Measurements from ENCODE around the gene TAF1.
"Not testable (repeated sequence)": the region's sequence is repeated elsewhere in the genome, so short reads cannot be mapped to it uniquely, and the experiment has no call there.

TAF1 gene

GRCh38 chrX:71365875-71366673 is at the start of gene TAF1:
Gene TAF1 (plus strand): TSS chrX:71366357. CDS start chrX:71366375, 18 bp downstream.
- DNase-seq (ENCODE audit: low read depth in 2 of 2): peak; percentile 72 to 75

DNA sequence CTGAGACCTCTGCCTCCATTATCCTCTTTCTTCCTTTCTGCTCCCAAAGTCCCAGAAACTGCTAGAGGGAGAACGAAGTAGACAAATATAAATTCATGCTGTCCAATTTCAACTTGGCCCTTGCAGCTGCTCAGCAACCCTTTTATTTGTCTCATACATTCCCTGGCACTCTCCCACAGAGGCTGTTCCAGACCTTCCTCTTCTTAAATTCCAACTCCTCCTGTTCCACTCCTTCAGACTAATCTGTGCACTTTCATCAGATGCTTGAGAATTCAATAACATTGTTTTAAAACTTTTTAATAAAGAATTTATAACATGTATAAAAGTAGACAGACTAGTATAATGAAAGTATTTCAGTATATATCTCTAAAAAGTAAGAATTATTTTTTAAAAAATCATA is 49.2 kb upstream of the TAF1 start:
- DNase-seq (ENCODE audit: low read depth in 2 of 2): not testable (repeated sequence)

DNA sequence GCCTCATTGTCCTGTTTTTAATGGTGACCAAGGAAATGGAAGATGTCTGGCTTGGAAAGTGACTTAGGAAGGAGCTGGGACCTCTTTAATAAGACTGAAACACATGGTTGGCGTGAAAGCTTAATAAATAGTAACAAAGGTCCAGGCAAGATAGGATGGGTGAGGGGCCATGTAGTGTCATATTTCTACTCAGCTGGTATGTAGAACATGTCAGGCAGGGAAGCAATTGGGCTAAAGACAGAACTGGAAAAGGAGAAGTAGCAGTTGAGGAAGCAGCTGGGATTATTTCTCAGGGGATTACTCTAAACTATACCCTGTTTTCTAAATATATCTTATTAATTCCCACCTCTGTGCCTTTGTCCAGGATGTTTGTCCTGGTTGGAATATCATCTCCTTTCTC is 46.0 kb upstream of the TAF1 start:
- DNase-seq (ENCODE audit: low read depth in 2 of 2): no peak

- DNase-seq (ENCODE audit: low read depth in 2 of 2): no peak
These were observed 44.4 kb upstream of the TAF1 start for GRCh38 chrX:71321731-71322130.

DNA sequence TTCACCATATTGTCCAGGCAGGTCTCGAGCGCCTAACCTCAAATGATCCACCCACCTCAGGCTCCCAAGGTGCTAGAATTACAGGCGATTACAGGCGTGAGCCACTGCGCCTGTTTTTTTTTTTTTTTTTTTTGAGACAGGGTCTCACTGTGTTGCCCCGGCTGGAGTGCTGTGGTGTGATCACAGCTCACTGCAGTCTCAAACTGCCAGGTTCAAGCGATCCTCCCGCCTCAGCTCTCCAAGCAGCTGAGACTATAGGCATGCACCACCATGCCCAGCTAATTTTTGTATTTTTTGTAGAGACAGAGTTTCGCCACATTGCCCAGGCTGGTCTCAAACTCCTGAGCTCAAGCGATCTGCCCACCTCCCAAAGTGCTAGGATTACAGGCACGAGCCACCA is 41.7 kb upstream of the TAF1 start:
- DNase-seq (ENCODE audit: low read depth in 2 of 2): not testable (repeated sequence)

DNA sequence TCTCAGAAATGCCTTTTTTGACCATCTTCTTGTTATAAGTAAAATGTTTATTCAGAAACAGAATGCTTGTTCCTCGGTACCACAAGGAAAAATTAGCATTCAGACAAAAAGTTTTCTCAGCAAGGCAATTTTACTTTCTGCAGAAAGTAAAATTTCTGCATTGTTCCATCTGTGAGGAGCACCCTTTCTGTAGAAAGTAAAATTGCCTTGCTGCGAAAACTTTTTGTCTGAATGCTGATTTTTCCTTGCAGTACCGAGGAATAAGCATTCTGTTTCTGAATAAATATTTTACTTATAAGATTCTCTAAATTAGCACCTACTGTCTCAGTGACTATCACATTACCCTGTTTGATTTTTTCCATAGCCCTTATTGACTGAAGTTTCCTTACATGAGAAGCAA is 39.8 kb upstream of the TAF1 start:
- no peak for DNase-seq (ENCODE audit: low read depth in 2 of 2)

- not testable (repeated sequence) for DNase-seq (ENCODE audit: low read depth in 2 of 2)
These were observed 16.9 kb upstream of the TAF1 start for GRCh38 chrX:71349151-71349665.

DNA sequence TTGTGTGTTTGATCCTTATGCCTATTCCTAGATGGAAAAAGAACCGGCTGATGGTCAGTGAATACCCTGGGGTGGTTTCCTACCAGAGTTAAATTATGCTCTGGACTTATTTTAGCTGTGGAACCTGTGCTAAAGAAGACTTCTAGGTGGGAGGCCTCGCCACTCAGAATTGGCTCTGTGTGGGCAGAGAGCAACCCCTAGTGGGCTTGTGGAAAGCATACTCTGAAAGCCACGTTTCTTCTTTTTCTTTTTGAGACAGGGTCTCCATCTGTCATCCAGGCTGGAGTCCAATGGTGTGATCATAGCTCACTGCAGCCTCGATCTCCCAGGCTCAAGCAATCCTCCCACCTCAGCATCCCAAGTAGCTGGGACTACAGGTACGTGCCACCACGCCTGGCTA is 16.3 kb upstream of the TAF1 start:
- DNase-seq (ENCODE audit: low read depth in 2 of 2): not testable (repeated sequence)

DNA sequence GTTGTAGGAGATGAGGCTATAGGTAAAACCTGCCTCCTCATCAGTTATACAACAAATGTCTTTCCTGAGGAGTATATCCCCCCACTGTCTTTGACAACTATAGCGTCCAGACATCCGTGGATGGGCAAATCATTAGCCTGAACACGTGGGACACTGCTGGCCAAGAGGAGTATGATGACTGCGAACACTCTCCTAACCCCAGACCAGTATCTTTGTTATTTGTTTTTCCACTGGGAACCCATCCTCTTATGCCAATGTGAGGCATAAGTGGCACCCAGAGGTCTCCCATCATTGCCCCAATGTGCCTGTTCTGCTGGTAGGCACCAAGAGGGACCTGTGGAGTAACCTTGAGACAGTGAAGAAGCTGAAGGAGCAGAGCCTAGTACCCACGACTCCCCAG is 13.7 kb upstream of the TAF1 start:
- DNase-seq (ENCODE audit: low read depth in 2 of 2): not testable (repeated sequence)

GRCh38 chrX:71364221-71364620 is 1.9 kb upstream of the TAF1 start:
- no peak for DNase-seq (ENCODE audit: low read depth in 2 of 2)

DNA sequence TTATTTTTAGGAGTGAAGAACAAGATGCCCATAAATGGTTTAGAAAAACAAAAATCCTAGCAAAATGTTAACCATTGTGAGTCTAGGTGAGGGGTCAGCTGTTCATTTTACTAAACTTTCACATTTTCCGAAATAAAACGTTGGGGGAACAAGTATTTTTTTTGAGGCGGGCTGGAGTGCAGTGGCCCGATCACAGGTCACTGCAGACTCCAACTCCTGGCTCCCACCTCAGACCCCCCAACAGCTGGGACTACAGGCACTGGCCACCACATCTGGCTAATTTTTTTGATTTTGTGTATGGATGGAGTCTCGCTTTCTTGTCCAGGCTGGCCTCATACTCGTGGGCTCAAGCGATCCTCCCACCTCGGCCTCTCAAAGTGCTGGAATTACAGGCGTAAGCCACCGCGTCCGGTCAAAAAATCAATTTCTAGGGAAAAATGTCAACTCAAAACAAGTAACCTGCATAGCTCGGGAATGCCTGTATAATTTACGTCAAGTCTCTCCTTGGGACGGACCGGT is 742 bp upstream of the TAF1 start:
- no peak for DNase-seq (ENCODE audit: low read depth in 2 of 2)

- peak in 1 of 2 donors; percentile 8 for DNase-seq (ENCODE audit: low read depth in 2 of 2)
These were observed 608 bp downstream of the TAF1 start for GRCh38 chrX:71366674-71367256.

DNA sequence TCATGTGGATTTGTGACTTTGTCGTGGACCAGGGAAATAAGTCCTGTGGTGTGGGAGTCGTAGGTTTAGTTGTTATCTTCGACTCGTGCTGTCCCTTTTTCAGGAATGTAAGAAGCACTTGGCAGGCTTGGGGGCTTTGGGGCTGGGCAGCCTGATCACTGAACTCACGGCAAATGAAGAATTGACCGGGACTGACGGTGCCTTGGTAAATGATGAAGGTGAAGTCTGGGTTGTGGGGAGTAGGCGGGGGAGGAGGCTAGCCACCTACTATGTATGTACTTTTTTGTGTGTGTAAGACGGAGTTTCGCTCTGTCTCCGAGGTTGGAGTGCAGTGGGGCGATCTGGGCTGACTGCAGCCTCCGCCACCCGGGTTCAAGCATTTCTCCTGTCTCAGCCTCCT is 1.2 kb downstream of the TAF1 start:
- DNase-seq (ENCODE audit: low read depth in 2 of 2): no peak

- DNase-seq (ENCODE audit: low read depth in 2 of 2): no peak
These were observed 6.2 kb downstream of the TAF1 start for GRCh38 chrX:71372388-71372787.

- DNase-seq (ENCODE audit: low read depth in 2 of 2): no peak
These were observed 12.6 kb downstream of the TAF1 start for GRCh38 chrX:71378732-71379131.

DNA sequence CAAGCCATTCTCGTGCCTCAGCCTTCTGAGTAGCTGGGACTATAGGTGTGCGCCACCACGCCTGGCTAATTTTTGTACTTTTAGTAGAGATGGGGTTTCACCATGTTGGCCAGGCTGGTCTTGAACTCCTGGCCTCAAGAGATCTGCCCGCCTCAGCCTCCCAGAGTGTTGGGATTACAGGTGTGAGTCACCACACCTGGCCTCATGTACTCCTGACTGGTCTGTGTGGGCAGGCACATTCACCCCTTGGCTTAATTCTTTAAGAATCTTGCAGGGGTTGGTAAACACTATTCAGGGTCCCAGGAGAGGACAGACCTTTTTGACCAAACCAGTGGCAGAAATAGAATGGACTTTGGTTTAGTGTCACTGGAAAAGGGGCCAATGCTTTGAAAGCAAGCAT is 25.6 kb downstream of the TAF1 start:
- DNase-seq (ENCODE audit: low read depth in 2 of 2): not testable (repeated sequence)

- DNase-seq (ENCODE audit: low read depth in 2 of 2): no peak
These were observed 27.8 kb downstream of the TAF1 start for GRCh38 chrX:71393919-71394318.

GRCh38 chrX:71396576-71396975 is 30.4 kb downstream of the TAF1 start:
- no peak for DNase-seq (ENCODE audit: low read depth in 2 of 2)

DNA sequence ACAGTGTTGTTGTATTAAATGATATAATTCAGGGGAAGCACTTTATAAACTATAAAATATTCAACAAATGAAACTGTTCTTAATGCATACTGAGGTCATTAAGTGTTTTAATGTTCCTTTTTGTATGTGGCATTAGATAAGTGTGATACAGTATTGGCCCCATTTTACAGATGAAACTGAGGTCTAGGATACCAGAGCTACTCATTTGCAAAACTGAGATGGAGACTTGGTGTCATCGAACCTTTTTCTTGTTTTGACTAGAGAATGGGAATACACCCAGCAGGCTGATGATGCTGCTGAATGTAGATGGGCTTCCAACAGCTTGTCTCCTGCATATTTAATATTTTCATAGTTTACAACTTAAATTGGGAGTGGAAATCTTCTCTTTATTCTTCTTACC is 34.6 kb downstream of the TAF1 start:
- DNase-seq (ENCODE audit: low read depth in 2 of 2): no peak

- not testable (repeated sequence) for DNase-seq (ENCODE audit: low read depth in 2 of 2)
These were observed 50.1 kb downstream of the TAF1 start for GRCh38 chrX:71416260-71416659.

- no peak for DNase-seq (ENCODE audit: low read depth in 2 of 2)
These were observed 54.5 kb downstream of the TAF1 start for GRCh38 chrX:71420686-71421085.

DNA sequence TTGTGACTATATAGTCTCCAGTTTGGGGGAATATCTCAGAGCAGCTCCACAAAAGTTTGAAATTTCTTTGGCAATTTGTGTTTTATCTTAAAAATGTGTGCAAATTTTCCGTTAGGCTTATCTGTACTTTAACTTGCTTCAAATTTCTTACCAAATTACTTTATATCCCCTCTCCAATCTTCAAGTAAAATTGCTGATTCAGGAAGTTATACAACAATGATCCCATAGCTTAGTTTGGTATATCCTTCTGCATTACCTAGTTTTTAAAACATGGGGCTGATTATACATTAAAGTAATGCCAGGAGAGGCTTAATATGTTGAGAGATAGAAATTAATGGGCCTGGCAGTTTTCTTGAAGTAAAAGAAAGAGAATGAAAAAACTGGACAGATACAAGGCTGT is 66.6 kb downstream of the TAF1 start:
- no peak for DNase-seq (ENCODE audit: low read depth in 2 of 2)

DNA sequence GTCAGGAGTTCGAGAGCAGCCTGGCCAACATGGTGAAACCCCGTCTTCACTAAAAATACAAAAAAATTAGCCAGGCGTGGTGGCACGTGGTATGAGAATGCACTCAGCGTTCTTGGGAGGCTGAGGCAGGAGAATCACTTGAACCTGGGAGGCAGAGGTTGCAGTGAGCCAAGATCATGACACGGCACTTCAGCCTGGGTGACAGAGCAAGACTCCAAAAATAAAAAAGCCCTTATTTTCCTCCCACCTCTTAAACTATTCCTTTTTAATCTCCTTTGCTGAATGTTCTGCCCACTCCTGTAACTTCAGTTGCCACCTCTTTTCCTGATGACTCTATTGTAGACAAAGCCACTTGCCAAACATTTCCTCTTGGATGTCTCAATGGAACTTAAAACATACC is 72.6 kb downstream of the TAF1 start:
- no peak for DNase-seq (ENCODE audit: low read depth in 2 of 2)

Data from stimulated activated CD8-positive, alpha-beta memory T cell treated with anti-CD3 and anti-CD28 coated beads, Interleukin-7, amount 100 ng/mL, for 1 hour (primary cell).